A375 (cell line): ENCODE data around the gene MTHFD2. TPM values are rescaled to one million over a fixed set of nuclear protein-coding genes. Genes with fewer than 3 reads are reported as not detected.

ENCODE experiments used
- total RNA-seq: library from RNA; depleted of rRNA; stranded (reverse); fragments of >200 nt; shearing (Covaris generic); gene quantifications from 2 replicates; pipeline ENCODE4 v1.2.3, GENCODE V29; 2014; rRNA removed

MTHFD2 gene
- 443 and 475 TPM in 2 replicates for total RNA-seq

GRCh38 chr2:74198461-74199274 is at the start of gene MTHFD2:
TSS of gene MTHFD2 (plus strand) at chr2:74198615. CDS start at chr2:74198642, 27 bp downstream.

GRCh38 chr2:74178211-74179062 is 20.0 kb upstream of the MTHFD2 start, which contains the start of gene MOB1A:
TSS of gene MOB1A (minus strand) at chr2:74178879. CDS start at chr2:74178674, 205 bp downstream.

Other genes with a start within 250 kb of the MTHFD2 start
- 9.0 and 10.4 TPM in 2 replicates for gene TET3, start 213.7 kb upstream of the MTHFD2 start, total RNA-seq
- 83.3 and 90.3 TPM in 2 replicates for gene BOLA3, start 50.7 kb upstream of the MTHFD2 start, total RNA-seq
- gene MOB1A, start 19.7 kb upstream of the MTHFD2 start, total RNA-seq = 40.7 and 42.8 TPM in 2 replicates
- gene SLC4A5, start 144.8 kb downstream of the MTHFD2 start, total RNA-seq = 0.16 TPM in 1 of 2 replicates, not detected in the other
- 78.8 and 83.3 TPM in 2 replicates for gene DCTN1, start 181.7 kb downstream of the MTHFD2 start, total RNA-seq
- gene C2orf81, start 223.0 kb downstream of the MTHFD2 start, total RNA-seq = 5.5 and 8.5 TPM in 2 replicates
- gene WDR54, start 223.1 kb downstream of the MTHFD2 start, total RNA-seq = 119 and 142 TPM in 2 replicates
- gene RTKN, start 243.3 kb downstream of the MTHFD2 start, total RNA-seq = 27.1 and 30.5 TPM in 2 replicates